HG02623 (cell line): Measurements from ENCODE around the gene ADAMTSL5.
A peak's percentile ranks its signal among the peaks of the same experiment; 100 is the strongest.
"Not testable (repeated sequence)": the region's sequence is repeated elsewhere in the genome, so short reads cannot be mapped to it uniquely, and the experiment has no call there.

Experiments used
- ATAC-seq: cut with Tn5 transposase; IDR thresholded peaks from one replicate; pipeline ENCODE4 v1.9.1; 2021; ENCODE audit warnings: moderate library complexity; ENCODE audit not compliant: unreplicated experiment

The ADAMTSL5 gene

GRCh38 chr19:1482361-1483130, 30.3 kb downstream of the ADAMTSL5 start:
- ATAC-seq = no peak

GRCh38 chr19:1481893-1482360, 30.9 kb downstream of the ADAMTSL5 start:
- ATAC-seq = no peak

- no peak for ATAC-seq
Observed at GRCh38 chr19:1481224-1481892, 31.5 kb downstream of the ADAMTSL5 start.

- peak; percentile 79 for ATAC-seq
Observed at GRCh38 chr19:1478934-1479707, 33.7 kb downstream of the ADAMTSL5 start, which contains the start of gene C19orf25. C19orf25 (minus strand) TSS chr19:1479215; CDS start chr19:1478903, 312 bp downstream.

- not testable (repeated sequence) for ATAC-seq
Observed at GRCh38 chr19:1477056-1477455, 35.8 kb downstream of the ADAMTSL5 start.

- ATAC-seq = no peak
Observed at GRCh38 chr19:1475751-1476437, 36.9 kb downstream of the ADAMTSL5 start.

- ATAC-seq = no peak
Observed at GRCh38 chr19:1474765-1475351, 38.0 kb downstream of the ADAMTSL5 start.

GRCh38 chr19:1474011-1474764, 38.6 kb downstream of the ADAMTSL5 start:
- ATAC-seq = no peak

- no peak for ATAC-seq
Observed at GRCh38 chr19:1473085-1473851, 39.6 kb downstream of the ADAMTSL5 start.

- no peak for ATAC-seq
Observed at GRCh38 chr19:1472231-1473084, 40.4 kb downstream of the ADAMTSL5 start.

GRCh38 chr19:1471515-1472160, 41.2 kb downstream of the ADAMTSL5 start:
- no peak for ATAC-seq

GRCh38 chr19:1471010-1471514, 41.8 kb downstream of the ADAMTSL5 start:
- no peak for ATAC-seq

GRCh38 chr19:1470305-1471009, 42.4 kb downstream of the ADAMTSL5 start:
- ATAC-seq = no peak

GRCh38 chr19:1470055-1470304, 42.8 kb downstream of the ADAMTSL5 start:
- no peak for ATAC-seq

- no peak for ATAC-seq
Observed at GRCh38 chr19:1469255-1470054, 43.4 kb downstream of the ADAMTSL5 start.

- no peak for ATAC-seq
Observed at GRCh38 chr19:1468821-1469254, 44.0 kb downstream of the ADAMTSL5 start.
